Peyer's patch (tissue), 4 donors: ENCODE data around the gene SDF4.

Experiments
- CTCF ChIP-seq, 6 experiments: fragments of 450-650 bp in 4 of 6; fragments of 200-600 bp in 2 of 6; sonication (generic) in 1 of 6; IDR thresholded peaks; one replicate each; pipeline ENCODE4 v1.5.1; 2017 to 2019; ENCODE audit warnings: antibody characterized with exemption in 6 of 6, mild to moderate bottlenecking in 3 of 6, moderate library complexity in 1 of 6
- POLR2A ChIP-seq, 2 donors: fragments of 450-650 bp; IDR thresholded peaks; one replicate each; pipeline ENCODE4 v1.5.1; 2017; ENCODE audit warnings: antibody characterized with exemption in 2 of 2, mild to moderate bottlenecking in 2 of 2, moderate library complexity in 2 of 2

GRCh38 chr1:1259119-1259488, 27.3 kb upstream of the SDF4 start:
- TF ChIP-seq CTCF (IDR thresholded peaks at IDR 0.05) (no peak), POLR2A (IDR thresholded peaks at IDR 0.05) (no peak)
